Measurements from ENCODE around the gene STK32C. TPM values are rescaled to one million over a fixed set of nuclear protein-coding genes. Genes with fewer than 3 reads are reported as not detected.
"Not testable (repeated sequence)": the region's sequence is repeated elsewhere in the genome, so short reads cannot be mapped to it uniquely, and the experiment has no call there.

The STK32C gene
- 3.4 TPM for total RNA-seq

- DNase-seq = peak; percentile 81
These were observed at the start of gene STK32C for GRCh38 chr10:132307823-132308586. TSS of gene STK32C (minus strand) at chr10:132307950. CDS start at chr10:132307833, 117 bp downstream.

- DNase-seq = no peak
These were observed 49.0 kb upstream of the STK32C start for GRCh38 chr10:132356621-132357195.

GRCh38 chr10:132355754-132356153, 48.0 kb upstream of the STK32C start:
- DNase-seq = no peak

GRCh38 chr10:132355297-132355696, 47.5 kb upstream of the STK32C start:
- DNase-seq = no peak

- DNase-seq = no peak
These were observed 46.8 kb upstream of the STK32C start for GRCh38 chr10:132354356-132355094.

- no peak for DNase-seq
These were observed 46.0 kb upstream of the STK32C start for GRCh38 chr10:132353456-132354355.

GRCh38 chr10:132352462-132353308, 44.9 kb upstream of the STK32C start:
- not testable (repeated sequence) for DNase-seq

GRCh38 chr10:132351611-132352010, 43.9 kb upstream of the STK32C start:
- no peak for DNase-seq

GRCh38 chr10:132350946-132351345, 43.2 kb upstream of the STK32C start:
- no peak for DNase-seq

- DNase-seq = no peak
These were observed 42.6 kb upstream of the STK32C start for GRCh38 chr10:132350391-132350790.

- DNase-seq = no peak
These were observed 42.0 kb upstream of the STK32C start for GRCh38 chr10:132349766-132350165.

GRCh38 chr10:132347931-132348267, 40.1 kb upstream of the STK32C start:
- DNase-seq = no peak

GRCh38 chr10:132347211-132347930, 39.6 kb upstream of the STK32C start:
- no peak for DNase-seq

GRCh38 chr10:132346806-132347205, 39.1 kb upstream of the STK32C start:
- DNase-seq = no peak

GRCh38 chr10:132345345-132345744, 37.6 kb upstream of the STK32C start:
- no peak for DNase-seq

- DNase-seq = no peak
These were observed 36.6 kb upstream of the STK32C start for GRCh38 chr10:132344386-132344785.

- no peak for DNase-seq
These were observed 34.8 kb upstream of the STK32C start for GRCh38 chr10:132342553-132342952.

- no peak for DNase-seq
These were observed 34.0 kb upstream of the STK32C start for GRCh38 chr10:132341781-132342180.

GRCh38 chr10:132341017-132341416, 33.3 kb upstream of the STK32C start:
- no peak for DNase-seq

- no peak for DNase-seq
These were observed 31.5 kb upstream of the STK32C start for GRCh38 chr10:132339276-132339675.

- no peak for DNase-seq
These were observed 31.1 kb upstream of the STK32C start for GRCh38 chr10:132338876-132339275.

Data from skin of body (tissue), 2 donors.